GM23338 (cell line): ENCODE results near the gene WDR49.

ENCODE experiments used
- CREB1 ChIP-seq: fragments of 250-450 bp; sonication (Bioruptor Pico); IDR thresholded peaks from 2 replicates; pipeline ENCODE4 v1.5.0; 2020; ENCODE audit warnings: low read depth, mild to moderate bottlenecking, moderate library complexity
- EZH2 ChIP-seq: fragments of 200-600 bp; sonication (generic); IDR thresholded peaks from one replicate; pipeline ENCODE4 v1.8.0; 2017; ENCODE audit warnings: antibody characterized with exemption, mild to moderate bottlenecking, low read depth; ENCODE audit not compliant: unreplicated experiment
- EZH2phosphoT487 ChIP-seq: fragments of 200-600 bp; sonication (generic); IDR thresholded peaks from one replicate; pipeline ENCODE4 v1.8.1; 2018; ENCODE audit warnings: antibody characterized with exemption; ENCODE audit not compliant: unreplicated experiment
- JUNB ChIP-seq: IDR thresholded peaks from one replicate; pipeline ENCODE4 v1.6.1; 2016; ENCODE audit warnings: antibody characterized with exemption; ENCODE audit not compliant: unreplicated experiment
- POLR2AphosphoS5 ChIP-seq: IDR thresholded peaks from 2 replicates; pipeline ENCODE4 v1.6.1; 2016; ENCODE audit warnings: antibody characterized with exemption, low read depth
- STAT1 ChIP-seq: IDR thresholded peaks from one replicate; pipeline ENCODE4 v1.6.1; 2016; ENCODE audit warnings: antibody characterized with exemption; ENCODE audit not compliant: unreplicated experiment
- ZNF114 ChIP-seq: fragments of 250-450 bp; sonication (Bioruptor Pico); IDR thresholded peaks from 2 replicates; pipeline ENCODE4 v1.5.0; 2020; ENCODE audit warnings: mild to moderate bottlenecking, moderate library complexity
- TF ChIP-seq, protein P1 (sequence below), 2 experiments: fragments of 200-600 bp in 1 of 2; sonication (generic) in 1 of 2; conservative IDR thresholded peaks; 2 replicates each; pipeline versions ENCODE4 v1.5.1 to v1.6.1; 2016 to 2017; ENCODE audit warnings: antibody characterized with exemption in 2 of 2, low read depth in 2 of 2, mild to moderate bottlenecking in 2 of 2, moderate library complexity in 1 of 2
- TF ChIP-seq, protein P2 (sequence below): IDR thresholded peaks from one replicate; pipeline ENCODE4 v1.6.1; 2018; ENCODE audit warnings: antibody characterized with exemption; ENCODE audit not compliant: unreplicated experiment
- TF ChIP-seq, protein P3 (sequence below): fragments of 250-450 bp; sonication (Bioruptor Pico); IDR thresholded peaks from 2 replicates; pipeline ENCODE4 v1.5.0; 2020; ENCODE audit warnings: mild to moderate bottlenecking, moderate library complexity

DNA sequence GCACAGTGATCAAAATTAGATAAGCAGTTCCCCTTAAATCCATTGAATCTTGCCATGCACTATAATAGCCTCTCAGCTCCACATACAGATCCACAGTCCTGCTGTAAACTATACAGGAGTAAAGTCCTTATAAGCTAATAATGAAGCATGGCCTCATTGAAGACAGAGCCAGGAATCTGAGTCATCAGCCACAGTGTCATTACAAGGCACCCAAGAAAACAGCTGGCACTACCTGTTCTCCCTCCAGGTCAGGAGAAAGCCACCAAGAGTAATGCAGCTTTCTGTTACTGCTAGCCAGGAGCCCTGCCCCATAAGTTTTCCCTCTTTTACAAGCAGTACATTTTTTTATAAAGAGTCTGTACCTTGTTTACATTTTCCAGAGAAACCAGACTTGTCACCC, 27.3 kb downstream of the WDR49 start:
- TF ChIP-seq CREB1 (CRISPR knock-in tag): no peak
- no peak for TF ChIP-seq EZH2
- TF ChIP-seq, protein P1, sequence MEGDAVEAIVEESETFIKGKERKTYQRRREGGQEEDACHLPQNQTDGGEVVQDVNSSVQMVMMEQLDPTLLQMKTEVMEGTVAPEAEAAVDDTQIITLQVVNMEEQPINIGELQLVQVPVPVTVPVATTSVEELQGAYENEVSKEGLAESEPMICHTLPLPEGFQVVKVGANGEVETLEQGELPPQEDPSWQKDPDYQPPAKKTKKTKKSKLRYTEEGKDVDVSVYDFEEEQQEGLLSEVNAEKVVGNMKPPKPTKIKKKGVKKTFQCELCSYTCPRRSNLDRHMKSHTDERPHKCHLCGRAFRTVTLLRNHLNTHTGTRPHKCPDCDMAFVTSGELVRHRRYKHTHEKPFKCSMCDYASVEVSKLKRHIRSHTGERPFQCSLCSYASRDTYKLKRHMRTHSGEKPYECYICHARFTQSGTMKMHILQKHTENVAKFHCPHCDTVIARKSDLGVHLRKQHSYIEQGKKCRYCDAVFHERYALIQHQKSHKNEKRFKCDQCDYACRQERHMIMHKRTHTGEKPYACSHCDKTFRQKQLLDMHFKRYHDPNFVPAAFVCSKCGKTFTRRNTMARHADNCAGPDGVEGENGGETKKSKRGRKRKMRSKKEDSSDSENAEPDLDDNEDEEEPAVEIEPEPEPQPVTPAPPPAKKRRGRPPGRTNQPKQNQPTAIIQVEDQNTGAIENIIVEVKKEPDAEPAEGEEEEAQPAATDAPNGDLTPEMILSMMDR (conservative IDR thresholded peaks at IDR 0.05; ENCODE audit: low read depth in 2 of 2): no peak
- TF ChIP-seq, protein P2, sequence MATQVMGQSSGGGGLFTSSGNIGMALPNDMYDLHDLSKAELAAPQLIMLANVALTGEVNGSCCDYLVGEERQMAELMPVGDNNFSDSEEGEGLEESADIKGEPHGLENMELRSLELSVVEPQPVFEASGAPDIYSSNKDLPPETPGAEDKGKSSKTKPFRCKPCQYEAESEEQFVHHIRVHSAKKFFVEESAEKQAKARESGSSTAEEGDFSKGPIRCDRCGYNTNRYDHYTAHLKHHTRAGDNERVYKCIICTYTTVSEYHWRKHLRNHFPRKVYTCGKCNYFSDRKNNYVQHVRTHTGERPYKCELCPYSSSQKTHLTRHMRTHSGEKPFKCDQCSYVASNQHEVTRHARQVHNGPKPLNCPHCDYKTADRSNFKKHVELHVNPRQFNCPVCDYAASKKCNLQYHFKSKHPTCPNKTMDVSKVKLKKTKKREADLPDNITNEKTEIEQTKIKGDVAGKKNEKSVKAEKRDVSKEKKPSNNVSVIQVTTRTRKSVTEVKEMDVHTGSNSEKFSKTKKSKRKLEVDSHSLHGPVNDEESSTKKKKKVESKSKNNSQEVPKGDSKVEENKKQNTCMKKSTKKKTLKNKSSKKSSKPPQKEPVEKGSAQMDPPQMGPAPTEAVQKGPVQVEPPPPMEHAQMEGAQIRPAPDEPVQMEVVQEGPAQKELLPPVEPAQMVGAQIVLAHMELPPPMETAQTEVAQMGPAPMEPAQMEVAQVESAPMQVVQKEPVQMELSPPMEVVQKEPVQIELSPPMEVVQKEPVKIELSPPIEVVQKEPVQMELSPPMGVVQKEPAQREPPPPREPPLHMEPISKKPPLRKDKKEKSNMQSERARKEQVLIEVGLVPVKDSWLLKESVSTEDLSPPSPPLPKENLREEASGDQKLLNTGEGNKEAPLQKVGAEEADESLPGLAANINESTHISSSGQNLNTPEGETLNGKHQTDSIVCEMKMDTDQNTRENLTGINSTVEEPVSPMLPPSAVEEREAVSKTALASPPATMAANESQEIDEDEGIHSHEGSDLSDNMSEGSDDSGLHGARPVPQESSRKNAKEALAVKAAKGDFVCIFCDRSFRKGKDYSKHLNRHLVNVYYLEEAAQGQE: no peak
- TF ChIP-seq POLR2AphosphoS5: no peak
- no peak for TF ChIP-seq JUNB
- no peak for TF ChIP-seq ZNF114 (CRISPR knock-in tag)
- TF ChIP-seq EZH2phosphoT487: no peak
- no peak for TF ChIP-seq STAT1
- TF ChIP-seq, protein P3, sequence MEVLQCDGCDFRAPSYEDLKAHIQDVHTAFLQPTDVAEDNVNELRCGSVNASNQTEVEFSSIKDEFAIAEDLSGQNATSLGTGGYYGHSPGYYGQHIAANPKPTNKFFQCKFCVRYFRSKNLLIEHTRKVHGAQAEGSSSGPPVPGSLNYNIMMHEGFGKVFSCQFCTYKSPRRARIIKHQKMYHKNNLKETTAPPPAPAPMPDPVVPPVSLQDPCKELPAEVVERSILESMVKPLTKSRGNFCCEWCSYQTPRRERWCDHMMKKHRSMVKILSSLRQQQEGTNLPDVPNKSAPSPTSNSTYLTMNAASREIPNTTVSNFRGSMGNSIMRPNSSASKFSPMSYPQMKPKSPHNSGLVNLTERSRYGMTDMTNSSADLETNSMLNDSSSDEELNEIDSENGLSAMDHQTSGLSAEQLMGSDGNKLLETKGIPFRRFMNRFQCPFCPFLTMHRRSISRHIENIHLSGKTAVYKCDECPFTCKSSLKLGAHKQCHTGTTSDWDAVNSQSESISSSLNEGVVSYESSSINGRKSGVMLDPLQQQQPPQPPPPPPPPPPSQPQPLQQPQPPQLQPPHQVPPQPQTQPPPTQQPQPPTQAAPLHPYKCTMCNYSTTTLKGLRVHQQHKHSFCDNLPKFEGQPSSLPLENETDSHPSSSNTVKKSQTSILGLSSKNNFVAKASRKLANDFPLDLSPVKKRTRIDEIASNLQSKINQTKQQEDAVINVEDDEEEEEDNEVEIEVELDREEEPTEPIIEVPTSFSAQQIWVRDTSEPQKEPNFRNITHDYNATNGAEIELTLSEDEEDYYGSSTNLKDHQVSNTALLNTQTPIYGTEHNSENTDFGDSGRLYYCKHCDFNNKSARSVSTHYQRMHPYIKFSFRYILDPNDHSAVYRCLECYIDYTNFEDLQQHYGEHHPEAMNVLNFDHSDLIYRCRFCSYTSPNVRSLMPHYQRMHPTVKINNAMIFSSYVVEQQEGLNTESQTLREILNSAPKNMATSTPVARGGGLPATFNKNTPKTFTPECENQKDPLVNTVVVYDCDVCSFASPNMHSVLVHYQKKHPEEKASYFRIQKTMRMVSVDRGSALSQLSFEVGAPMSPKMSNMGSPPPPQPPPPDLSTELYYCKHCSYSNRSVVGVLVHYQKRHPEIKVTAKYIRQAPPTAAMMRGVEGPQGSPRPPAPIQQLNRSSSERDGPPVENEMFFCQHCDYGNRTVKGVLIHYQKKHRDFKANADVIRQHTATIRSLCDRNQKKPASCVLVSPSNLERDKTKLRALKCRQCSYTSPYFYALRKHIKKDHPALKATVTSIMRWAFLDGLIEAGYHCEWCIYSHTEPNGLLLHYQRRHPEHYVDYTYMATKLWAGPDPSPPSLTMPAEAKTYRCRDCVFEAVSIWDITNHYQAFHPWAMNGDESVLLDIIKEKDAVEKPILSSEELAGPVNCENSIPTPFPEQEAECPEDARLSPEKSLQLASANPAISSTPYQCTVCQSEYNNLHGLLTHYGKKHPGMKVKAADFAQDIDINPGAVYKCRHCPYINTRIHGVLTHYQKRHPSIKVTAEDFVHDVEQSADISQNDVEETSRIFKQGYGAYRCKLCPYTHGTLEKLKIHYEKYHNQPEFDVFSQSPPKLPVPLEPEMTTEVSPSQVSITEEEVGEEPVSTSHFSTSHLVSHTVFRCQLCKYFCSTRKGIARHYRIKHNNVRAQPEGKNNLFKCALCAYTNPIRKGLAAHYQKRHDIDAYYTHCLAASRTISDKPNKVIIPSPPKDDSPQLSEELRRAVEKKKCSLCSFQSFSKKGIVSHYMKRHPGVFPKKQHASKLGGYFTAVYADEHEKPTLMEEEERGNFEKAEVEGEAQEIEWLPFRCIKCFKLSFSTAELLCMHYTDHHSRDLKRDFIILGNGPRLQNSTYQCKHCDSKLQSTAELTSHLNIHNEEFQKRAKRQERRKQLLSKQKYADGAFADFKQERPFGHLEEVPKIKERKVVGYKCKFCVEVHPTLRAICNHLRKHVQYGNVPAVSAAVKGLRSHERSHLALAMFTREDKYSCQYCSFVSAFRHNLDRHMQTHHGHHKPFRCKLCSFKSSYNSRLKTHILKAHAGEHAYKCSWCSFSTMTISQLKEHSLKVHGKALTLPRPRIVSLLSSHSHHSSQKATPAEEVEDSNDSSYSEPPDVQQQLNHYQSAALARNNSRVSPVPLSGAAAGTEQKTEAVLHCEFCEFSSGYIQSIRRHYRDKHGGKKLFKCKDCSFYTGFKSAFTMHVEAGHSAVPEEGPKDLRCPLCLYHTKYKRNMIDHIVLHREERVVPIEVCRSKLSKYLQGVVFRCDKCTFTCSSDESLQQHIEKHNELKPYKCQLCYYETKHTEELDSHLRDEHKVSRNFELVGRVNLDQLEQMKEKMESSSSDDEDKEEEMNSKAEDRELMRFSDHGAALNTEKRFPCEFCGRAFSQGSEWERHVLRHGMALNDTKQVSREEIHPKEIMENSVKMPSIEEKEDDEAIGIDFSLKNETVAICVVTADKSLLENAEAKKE: no peak
